Ovary (tissue), 9 donors: Measurements from ENCODE around the gene TCERG1L. TPM values are rescaled to one million over a fixed set of nuclear protein-coding genes. Genes with fewer than 3 reads are reported as not detected.

Source experiments
- DNase-seq, 5 donors: peaks; one replicate each; pipeline ENCODE4 v3.0.0-alpha.2; 2019 to 2020
- H3K27ac ChIP-seq, 2 donors: fragments of 200-600 bp; one replicate each; pipeline versions ENCODE4 v1.5.1 to v1.8.0; 2019 to 2022
- H3K27me3 ChIP-seq: fragments of 200-600 bp; one replicate; pipeline ENCODE4 v1.8.0; 2022
- H3K36me3 ChIP-seq: fragments of 200-600 bp; sonication (generic); one replicate; pipeline ENCODE4 v1.5.1; 2019
- H3K4me1 ChIP-seq: one replicate; pipeline ENCODE4 v1.8.1; 2013; ENCODE audit warnings: mild to moderate bottlenecking, moderate library complexity; ENCODE audit not compliant: insufficient read depth
- H3K4me3 ChIP-seq: fragments of 200-600 bp; sonication (generic); one replicate; pipeline ENCODE4 v1.5.1; 2017
- H3K9me3 ChIP-seq, 2 donors: fragments of 200-600 bp in 1 of 2; sonication (generic) in 1 of 2; one replicate each; pipeline versions ENCODE4 v1.5.1 to v1.8.1; 2013 to 2019; ENCODE audit warnings: mild to moderate bottlenecking in 1 of 2, moderate library complexity in 1 of 2
- EP300 ChIP-seq: sonication (generic); formaldehyde crosslinking; IDR thresholded peaks from one replicate; pipeline ENCODE4 v1.6.1; 2017; ENCODE audit warnings: antibody characterized with exemption
- POLR2A ChIP-seq: fragments of 450-650 bp; IDR thresholded peaks from one replicate; pipeline ENCODE4 v1.6.1; 2017; ENCODE audit warnings: antibody characterized with exemption, mild to moderate bottlenecking, moderate library complexity
- WGBS, 3 donors: extraction: QIAGEN DNeasy Blood & Tissue Kit in 1 of 3; methylation state at CpG; one replicate each; pipeline versions ENCODE4 v1.1.5 to v1.1.7; 2013 to 2017; 5-methylcytosine and 5-hydroxymethylcytosine counted together
- intact Hi-C, 4 donors: fragments of 100-400 bp; cut with DNase I; formaldehyde crosslinking; loops; one replicate each; pipeline versions ENCODE4 v1.11.0 to v1.15.1; 2022 to 2023
- polyA plus RNA-seq, 2 donors: library from polyadenylated mRNA; stranded (reverse); fragments of 200-250 nt in 1 of 2; fragments of 350-450 nt in 1 of 2; fragmentation: Illumina TruSeq in 1 of 2; extraction: RNeasy Lipid Tissue Mini Kit (QIAGEN cat#74804) in 1 of 2; gene quantifications; one replicate each; pipeline ENCODE4 v1.2.3, GENCODE V29; 2013 to 2014
- total RNA-seq, 7 donors: library from RNA; depleted of rRNA in 2 of 7; stranded (reverse); fragments of >200 nt in 2 of 7; fragmentation: NEBNext Ultra II Directional in 3 of 7; extraction: Animal tissue kit (Norgen Biotek cat#: 25700) in 3 of 7; gene quantifications; one replicate each; pipeline versions ENCODE4 v1.1.0 to v1.2.4, GENCODE V29; 2016 to 2023
- TF ChIP-seq, protein P1 (sequence below), 3 donors: fragments of 450-650 bp in 2 of 3; fragments of 200-600 bp in 1 of 3; IDR thresholded peaks; one replicate each; pipeline versions ENCODE4 v1.5.1 to v1.8.0; 2016 to 2022; ENCODE audit warnings: antibody characterized with exemption in 3 of 3, mild to moderate bottlenecking in 1 of 3
- donor health status: DM: no; HTN: no; CAD: no; lungs with moderate emphysema.
- donor health status: DM: no; HTN: no; CAD: no.
- donor health status: Bipolar disorder and iron deficiency.
- donor health status: DM: yes; HTN: yes; CAD: no.
- donor health status: DM: no; HTN: no; CAD: no.
- donor health status: DM: yes; HTN: yes; CAD: no.

The TCERG1L gene
- total and polyA plus RNA-seq, 9 donors: 1.1 to 8.0 (median 1.8) TPM

DNA sequence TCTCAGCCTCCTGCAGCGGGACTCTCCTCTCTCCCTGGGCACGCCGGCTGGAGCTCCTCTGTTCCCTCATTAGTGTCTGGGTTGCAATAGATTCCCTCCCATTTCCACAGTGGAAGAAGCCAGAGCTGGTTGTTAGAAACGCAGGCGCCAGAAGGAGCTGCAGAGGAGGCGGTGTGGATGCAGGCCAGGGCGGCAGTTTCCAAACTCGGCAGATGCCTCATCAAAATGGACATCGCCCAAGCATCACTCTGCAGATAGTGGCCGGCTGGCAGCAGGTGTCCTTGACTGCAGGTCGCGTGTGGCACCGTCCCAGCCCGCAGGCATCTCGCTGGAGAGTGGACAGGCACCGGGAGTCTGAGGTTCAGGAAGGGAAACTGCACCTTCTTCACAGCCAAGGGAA is 201.8 kb downstream of the TCERG1L start:
- no peak overlapping the region for H3K4me3 ChIP-seq
- no peaks in the 10 kb centered on the region for H3K27me3 ChIP-seq
- WGBS, 3 donors: 43 to 70% (median 52%) methylated on average over 16 of the region's 16 CpGs
- intact Hi-C loops: no loop called here
- H3K4me1 ChIP-seq: peaks cover 2% of the 10 kb centered on the region
- no peaks in the 10 kb centered on the region for H3K36me3 ChIP-seq
- TF ChIP-seq, protein P1, sequence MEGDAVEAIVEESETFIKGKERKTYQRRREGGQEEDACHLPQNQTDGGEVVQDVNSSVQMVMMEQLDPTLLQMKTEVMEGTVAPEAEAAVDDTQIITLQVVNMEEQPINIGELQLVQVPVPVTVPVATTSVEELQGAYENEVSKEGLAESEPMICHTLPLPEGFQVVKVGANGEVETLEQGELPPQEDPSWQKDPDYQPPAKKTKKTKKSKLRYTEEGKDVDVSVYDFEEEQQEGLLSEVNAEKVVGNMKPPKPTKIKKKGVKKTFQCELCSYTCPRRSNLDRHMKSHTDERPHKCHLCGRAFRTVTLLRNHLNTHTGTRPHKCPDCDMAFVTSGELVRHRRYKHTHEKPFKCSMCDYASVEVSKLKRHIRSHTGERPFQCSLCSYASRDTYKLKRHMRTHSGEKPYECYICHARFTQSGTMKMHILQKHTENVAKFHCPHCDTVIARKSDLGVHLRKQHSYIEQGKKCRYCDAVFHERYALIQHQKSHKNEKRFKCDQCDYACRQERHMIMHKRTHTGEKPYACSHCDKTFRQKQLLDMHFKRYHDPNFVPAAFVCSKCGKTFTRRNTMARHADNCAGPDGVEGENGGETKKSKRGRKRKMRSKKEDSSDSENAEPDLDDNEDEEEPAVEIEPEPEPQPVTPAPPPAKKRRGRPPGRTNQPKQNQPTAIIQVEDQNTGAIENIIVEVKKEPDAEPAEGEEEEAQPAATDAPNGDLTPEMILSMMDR (IDR thresholded peaks at IDR 0.05): no peak
- TF ChIP-seq EP300: no peak
- no peak for TF ChIP-seq POLR2A
- no peak for DNase-seq
- H3K9me3 ChIP-seq: no peaks in the 10 kb centered on the region
- no peak overlapping the region for H3K27ac ChIP-seq

DNA sequence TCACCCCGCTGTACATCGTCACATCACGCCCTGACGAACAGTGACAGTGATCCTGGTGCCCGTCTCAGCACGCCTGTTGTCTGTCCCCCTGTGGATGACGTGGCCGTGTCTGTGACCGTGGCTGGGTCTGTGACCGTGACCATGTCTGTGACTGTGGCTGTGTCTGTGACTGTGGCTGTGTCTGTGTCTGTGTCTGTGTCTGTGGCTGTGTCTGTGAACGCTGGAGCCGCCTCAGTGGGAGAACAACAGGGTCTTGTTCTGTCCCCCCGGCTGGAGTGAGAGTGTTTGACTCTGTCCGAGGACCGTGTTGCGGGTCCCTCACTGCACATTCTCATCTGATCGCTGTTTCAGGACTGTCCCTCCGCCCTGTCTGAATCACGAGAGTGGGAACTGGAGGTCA is 202.2 kb downstream of the TCERG1L start:
- H3K4me1 ChIP-seq: peaks cover 2% of the 10 kb centered on the region
- intact Hi-C loops: no loop called here
- TF ChIP-seq POLR2A (no peak), EP300 (no peak)
- TF ChIP-seq, protein P1 (IDR thresholded peaks at IDR 0.05): no peak
- H3K36me3 ChIP-seq: no peaks in the 10 kb centered on the region
- no peak overlapping the region for H3K4me3 ChIP-seq
- no peaks in the 10 kb centered on the region for H3K9me3 ChIP-seq
- no peak overlapping the region for H3K27ac ChIP-seq
- 81 to 89% (median 88%) methylated on average over 19 of the region's 19 CpGs for WGBS, 3 donors
- no peak for DNase-seq
- H3K27me3 ChIP-seq: no peaks in the 10 kb centered on the region

DNA sequence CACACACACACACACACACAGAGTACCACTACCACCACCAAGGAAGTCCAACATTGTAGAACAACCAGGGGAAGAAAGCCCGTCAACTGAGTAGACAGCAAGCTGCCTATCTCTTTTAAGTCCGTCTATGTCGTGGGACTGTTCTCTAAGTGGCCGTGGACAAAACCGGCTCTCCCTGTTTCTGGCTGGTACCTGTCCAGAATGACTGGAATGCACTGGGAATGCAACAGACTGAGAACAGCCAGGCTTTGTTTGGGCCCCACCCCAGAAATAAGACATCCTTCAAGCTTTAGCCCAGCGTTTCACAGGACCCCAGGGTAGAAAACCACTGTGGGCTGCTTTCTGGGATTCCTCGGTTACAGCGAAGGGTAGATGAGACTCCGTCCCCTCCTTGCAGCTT is 203.6 kb downstream of the TCERG1L start:
- no peaks in the 10 kb centered on the region for H3K9me3 ChIP-seq
- no peak overlapping the region for H3K4me3 ChIP-seq
- no peaks in the 10 kb centered on the region for H3K27me3 ChIP-seq
- intact Hi-C loops: no loop called here
- no peaks in the 10 kb centered on the region for H3K36me3 ChIP-seq
- TF ChIP-seq, protein P1 (IDR thresholded peaks at IDR 0.05): no peak
- TF ChIP-seq POLR2A: no peak
- TF ChIP-seq EP300: no peak
- 95 to 97% (median 97%) methylated on average over 9 of the region's 9 CpGs for WGBS, 3 donors
- no peak overlapping the region for H3K27ac ChIP-seq
- DNase-seq: no peak
- H3K4me1 ChIP-seq: peaks cover 2% of the 10 kb centered on the region

DNA sequence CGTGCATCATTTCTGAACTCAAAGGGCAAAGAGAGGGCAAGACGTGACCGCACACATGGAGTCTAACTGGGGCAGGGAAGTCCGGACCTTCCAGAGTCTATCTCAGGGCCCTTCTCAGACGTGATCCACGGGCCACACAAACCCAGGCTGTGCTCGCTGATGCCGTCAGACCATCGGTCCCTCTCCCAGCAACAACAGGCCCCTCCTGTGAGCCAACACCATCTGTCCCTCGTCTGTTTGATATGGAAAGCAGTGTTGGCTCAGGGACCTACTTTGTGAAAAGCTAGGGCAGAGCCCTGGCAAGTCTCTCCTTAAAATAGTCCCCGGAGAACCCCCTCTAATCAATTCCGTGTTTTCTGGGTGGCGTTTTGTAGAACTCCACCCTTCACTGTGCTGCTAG is 208.8 kb downstream of the TCERG1L start:
- TF ChIP-seq POLR2A: no peak
- TF ChIP-seq, protein P1 (IDR thresholded peaks at IDR 0.05): no peak
- TF ChIP-seq EP300: no peak
- WGBS, 3 donors: 82 to 86% (median 84%) methylated on average over 13 of the region's 13 CpGs
- Histone ChIP-seq H3K27me3 (no peaks in the 10 kb centered on the region), H3K9me3 (no peaks in the 10 kb centered on the region), H3K4me1 (peaks cover 1% of the 10 kb centered on the region), H3K4me3 (no peak overlapping the region), H3K27ac (no peak overlapping the region), H3K36me3 (no peaks in the 10 kb centered on the region)
- DNase-seq: no peak
- intact Hi-C loops: no loop called here
